ENCODE data around the gene MRPL52. TPM values are rescaled to one million over a fixed set of nuclear protein-coding genes. Genes with fewer than 3 reads are reported as not detected.

MRPL52 gene
- total and polyA plus RNA-seq, 4 donors, result 37.2 to 56.0 (median 48.2) TPM

DNA sequence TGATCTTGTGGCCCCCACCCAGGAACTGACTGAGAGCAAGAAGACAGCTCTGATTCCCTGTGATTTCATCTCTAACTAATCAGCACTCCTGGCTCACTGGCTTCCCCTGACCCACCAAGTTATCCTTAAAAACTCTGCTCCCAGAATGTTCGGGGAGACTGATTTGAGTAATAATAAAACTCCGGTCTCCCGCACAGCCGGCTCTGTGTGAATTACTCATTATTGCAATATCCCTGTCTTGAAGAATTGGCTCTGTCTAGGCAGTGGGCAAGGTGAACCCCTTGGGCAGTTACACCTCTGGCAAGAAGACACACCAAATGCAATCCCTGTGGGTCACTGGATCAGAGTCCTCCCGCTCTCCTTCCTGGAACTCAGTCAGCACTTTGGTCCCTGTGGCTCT lies 35.7 kb upstream of the MRPL52 start:
- H3K27ac ChIP-seq (ENCODE audit: low read depth in 1 of 2, low read length in 2 of 2), result no peak overlapping the region
- H3K4me1 ChIP-seq (ENCODE audit: control insufficient read depth in 1 of 2, insufficient read depth in 2 of 2, low read length in 2 of 2), result no peaks in the 10 kb centered on the region
- no peak for DNase-seq
- no peaks in the 10 kb centered on the region for H3K36me3 ChIP-seq (ENCODE audit: control insufficient read depth in 1 of 2, insufficient read depth in 2 of 2, low read length in 1 of 2)
- no peak overlapping the region for H3K4me3 ChIP-seq (ENCODE audit: low read length in 2 of 2)
- WGBS, 2 donors, result 76 to 84% methylated on average over 5 of the region's 5 CpGs
- intact Hi-C loops (cut with DNase I), result no loop called here
- H3K27me3 ChIP-seq (ENCODE audit: control insufficient read depth in 1 of 2, insufficient read depth in 2 of 2, low read length in 1 of 2), result no peaks in the 10 kb centered on the region
- no peak for ATAC-seq (ENCODE audit: low FRiP score)
- H3K9me3 ChIP-seq (ENCODE audit: control insufficient read depth, low read length), result no peaks in the 10 kb centered on the region

DNA sequence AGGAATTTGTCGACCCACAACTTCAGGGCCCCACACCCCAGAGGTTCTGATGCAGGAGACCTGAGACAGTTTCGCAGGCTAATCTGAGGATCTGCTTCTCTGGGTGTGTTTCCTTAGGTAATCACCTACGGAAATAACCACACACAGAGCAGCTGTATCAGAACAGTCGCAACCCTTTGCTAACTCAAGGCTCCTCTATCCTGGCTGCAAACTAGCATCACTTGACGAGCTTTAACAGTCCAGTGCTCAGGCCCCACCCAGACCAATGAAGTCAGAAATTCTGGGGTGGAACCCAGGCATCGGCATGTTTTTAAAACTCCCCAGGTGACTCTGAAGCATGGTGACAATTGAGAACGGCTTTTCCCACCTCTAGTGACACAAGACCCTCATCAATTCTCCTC lies 35.1 kb upstream of the MRPL52 start:
- no peak for DNase-seq
- intact Hi-C loops (cut with DNase I), result no loop called here

DNA sequence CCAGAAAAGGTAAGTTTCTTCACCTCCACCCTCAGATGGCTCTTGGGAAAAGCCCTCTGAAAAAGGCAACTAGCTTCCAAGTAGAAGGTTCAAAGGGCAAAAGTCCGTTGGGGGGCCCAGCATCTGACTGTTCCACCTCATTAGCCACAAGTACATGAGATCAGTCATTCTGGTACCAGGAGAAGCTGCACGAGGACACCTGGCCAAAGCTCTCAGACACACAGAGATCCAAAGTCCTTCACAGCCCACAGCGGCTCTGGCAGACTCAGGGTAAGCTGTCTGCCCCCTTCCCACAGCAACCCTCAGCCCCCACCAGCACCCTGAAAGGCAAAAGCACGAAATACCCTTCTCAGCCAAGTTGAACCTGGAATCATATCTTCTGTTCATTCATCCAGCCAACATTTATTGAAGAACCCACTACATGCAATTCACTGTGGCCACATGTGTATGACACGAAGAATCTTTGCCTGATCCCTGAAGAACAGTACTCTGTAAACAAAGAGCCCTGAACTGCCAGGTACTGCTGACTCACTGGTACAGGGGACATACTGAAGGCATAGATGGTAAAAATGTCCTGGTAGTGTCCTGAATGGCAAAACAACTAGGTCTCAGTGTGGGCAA lies 33.5 kb upstream of the MRPL52 start:
- H3K27ac ChIP-seq (ENCODE audit: low read depth in 1 of 2, low read length in 2 of 2), result no peak overlapping the region
- WGBS, 2 donors, result 61 to 75% methylated on average over 5 of the region's 5 CpGs
- intact Hi-C loops (cut with DNase I), result no loop called here
- H3K27me3 ChIP-seq (ENCODE audit: control insufficient read depth in 1 of 2, insufficient read depth in 2 of 2, low read length in 1 of 2), result no peaks in the 10 kb centered on the region
- H3K9me3 ChIP-seq (ENCODE audit: control insufficient read depth, low read length), result no peaks in the 10 kb centered on the region
- DNase-seq (no peak), ATAC-seq (ENCODE audit: low FRiP score) (no peak)
- no peak overlapping the region for H3K4me3 ChIP-seq (ENCODE audit: low read length in 2 of 2)
- no peaks in the 10 kb centered on the region for H3K4me1 ChIP-seq (ENCODE audit: control insufficient read depth in 1 of 2, insufficient read depth in 2 of 2, low read length in 2 of 2)
- H3K36me3 ChIP-seq (ENCODE audit: control insufficient read depth in 1 of 2, insufficient read depth in 2 of 2, low read length in 1 of 2), result no peaks in the 10 kb centered on the region

More for the DNA sequence above, 35.1 kb upstream of the MRPL52 start:
- Histone ChIP-seq H3K27ac (ENCODE audit: low read depth in 1 of 2, low read length in 2 of 2) (no peak overlapping the region), H3K27me3 (ENCODE audit: control insufficient read depth in 1 of 2, insufficient read depth in 2 of 2, low read length in 1 of 2) (no peaks in the 10 kb centered on the region), H3K9me3 (ENCODE audit: control insufficient read depth, low read length) (no peaks in the 10 kb centered on the region), H3K36me3 (ENCODE audit: control insufficient read depth in 1 of 2, insufficient read depth in 2 of 2, low read length in 1 of 2) (no peaks in the 10 kb centered on the region), H3K4me3 (ENCODE audit: low read length in 2 of 2) (no peak overlapping the region), H3K4me1 (ENCODE audit: control insufficient read depth in 1 of 2, insufficient read depth in 2 of 2, low read length in 2 of 2) (no peaks in the 10 kb centered on the region)
- WGBS, 2 donors, result 88 to 90% methylated on average over 7 of the region's 7 CpGs
- ATAC-seq (ENCODE audit: low FRiP score), result no peak

DNA sequence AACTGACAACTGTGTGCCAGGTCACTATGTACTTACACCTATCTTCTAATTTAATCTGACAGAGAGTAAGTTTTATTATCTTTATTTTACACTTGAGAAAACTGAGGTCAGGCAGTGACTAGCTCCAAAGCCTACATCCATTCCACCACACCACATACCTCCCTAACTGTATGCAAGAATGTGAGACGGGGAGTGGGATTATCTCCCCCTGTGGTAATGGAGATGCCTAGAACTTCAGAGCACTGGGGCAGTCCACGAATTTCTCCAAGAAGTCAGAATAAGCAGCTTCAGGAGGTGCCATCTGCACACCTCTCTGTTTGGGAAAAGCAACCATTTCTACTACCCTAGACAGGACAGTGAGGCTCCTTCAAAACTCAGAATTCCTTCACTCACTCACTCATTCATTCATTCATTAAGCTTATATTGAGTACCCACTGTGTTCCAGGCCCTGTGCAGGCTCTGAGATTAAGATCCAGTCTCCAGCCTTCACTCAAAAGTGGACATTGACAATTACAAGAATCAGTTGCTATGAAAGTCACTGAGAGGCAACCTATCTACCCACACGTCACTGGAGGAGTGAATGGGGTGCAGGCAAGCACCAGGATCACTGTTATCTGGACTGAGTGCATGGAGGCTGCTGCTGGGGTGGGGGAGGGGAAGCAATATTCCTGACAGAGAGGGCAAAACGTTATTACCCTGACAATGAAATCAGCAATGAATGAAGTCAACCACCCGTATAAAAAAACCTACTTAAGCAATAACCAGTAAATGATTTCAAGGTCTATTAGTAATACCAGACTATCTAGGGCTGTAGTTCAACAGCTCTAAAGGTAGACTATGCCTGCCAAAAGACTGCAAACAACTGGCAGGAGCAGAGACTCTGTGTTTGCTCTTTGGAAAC lies 32.4 kb upstream of the MRPL52 start:
- intact Hi-C loops (cut with DNase I), result no loop called here
- Histone ChIP-seq H3K9me3 (ENCODE audit: control insufficient read depth, low read length) (no peaks in the 10 kb centered on the region), H3K27ac (ENCODE audit: low read depth in 1 of 2, low read length in 2 of 2) (no peak overlapping the region), H3K27me3 (ENCODE audit: control insufficient read depth in 1 of 2, insufficient read depth in 2 of 2, low read length in 1 of 2) (no peaks in the 10 kb centered on the region), H3K4me1 (ENCODE audit: control insufficient read depth in 1 of 2, insufficient read depth in 2 of 2, low read length in 2 of 2) (no peaks in the 10 kb centered on the region), H3K4me3 (ENCODE audit: low read length in 2 of 2) (no peak overlapping the region), H3K36me3 (ENCODE audit: control insufficient read depth in 1 of 2, insufficient read depth in 2 of 2, low read length in 1 of 2) (no peaks in the 10 kb centered on the region)
- 39 to 42% methylated on average over 5 of the region's 5 CpGs for WGBS, 2 donors
- DNase-seq, result no peak
- ATAC-seq (ENCODE audit: low FRiP score), result no peak

DNA sequence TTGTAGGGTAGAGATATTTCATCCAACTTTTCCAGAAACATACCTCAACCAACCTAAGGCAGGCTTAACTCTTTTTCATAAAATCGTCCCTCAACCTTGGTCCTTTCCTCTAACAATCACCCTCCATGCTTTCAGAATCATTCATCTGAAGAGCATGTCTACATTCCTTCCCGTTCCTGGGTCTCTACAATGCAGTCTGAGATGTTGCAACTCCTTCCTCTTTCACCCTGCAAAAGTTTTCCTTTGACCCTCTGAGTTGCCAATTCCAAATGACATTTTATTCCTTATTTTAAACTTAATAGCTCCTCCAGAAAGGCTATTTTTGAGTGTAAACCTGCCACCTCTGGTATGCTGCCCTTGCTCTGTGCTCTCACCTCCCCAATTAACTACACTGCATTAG lies 31.2 kb upstream of the MRPL52 start:
- H3K27ac ChIP-seq (ENCODE audit: low read depth in 1 of 2, low read length in 2 of 2), result no peak overlapping the region
- ATAC-seq (ENCODE audit: low FRiP score) (no peak), DNase-seq (no peak)
- no peaks in the 10 kb centered on the region for H3K27me3 ChIP-seq (ENCODE audit: control insufficient read depth in 1 of 2, insufficient read depth in 2 of 2, low read length in 1 of 2)
- H3K4me1 ChIP-seq (ENCODE audit: control insufficient read depth in 1 of 2, insufficient read depth in 2 of 2, low read length in 2 of 2), result no peaks in the 10 kb centered on the region
- no peaks in the 10 kb centered on the region for H3K36me3 ChIP-seq (ENCODE audit: control insufficient read depth in 1 of 2, insufficient read depth in 2 of 2, low read length in 1 of 2)
- H3K9me3 ChIP-seq (ENCODE audit: control insufficient read depth, low read length), result no peaks in the 10 kb centered on the region
- H3K4me3 ChIP-seq (ENCODE audit: low read length in 2 of 2), result no peak overlapping the region
- intact Hi-C loops (cut with DNase I), result no loop called here
- WGBS, 2 donors, result 57 to 61% methylated on average over 2 of the region's 2 CpGs

DNA sequence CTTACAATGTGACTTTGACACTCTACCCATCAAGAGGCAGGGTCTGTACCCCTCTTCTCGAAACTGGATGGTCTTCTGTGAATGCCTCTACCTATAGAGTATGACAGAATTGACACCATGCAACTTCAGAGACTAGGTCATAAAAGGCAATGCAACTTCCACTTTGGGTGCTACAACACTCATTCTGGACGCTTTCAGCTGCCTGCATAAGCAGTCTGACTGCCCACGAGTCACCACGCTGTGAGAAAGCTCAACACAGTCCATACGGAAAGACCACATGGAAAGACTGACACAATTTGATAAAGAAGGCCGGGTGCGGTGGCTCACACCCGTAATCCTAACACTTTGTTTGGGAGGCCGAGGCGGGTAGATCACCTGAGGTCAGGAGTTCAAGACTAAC lies 29.3 kb upstream of the MRPL52 start:
- 80 to 91% methylated on average over 10 of the region's 10 CpGs for WGBS, 2 donors
- no peak for ATAC-seq (ENCODE audit: low FRiP score)
- intact Hi-C loops (cut with DNase I), result no loop called here
- Histone ChIP-seq H3K36me3 (ENCODE audit: control insufficient read depth in 1 of 2, insufficient read depth in 2 of 2, low read length in 1 of 2) (no peaks in the 10 kb centered on the region), H3K27ac (ENCODE audit: low read depth in 1 of 2, low read length in 2 of 2) (no peak overlapping the region), H3K4me3 (ENCODE audit: low read length in 2 of 2) (no peak overlapping the region), H3K27me3 (ENCODE audit: control insufficient read depth in 1 of 2, insufficient read depth in 2 of 2, low read length in 1 of 2) (no peaks in the 10 kb centered on the region), H3K4me1 (ENCODE audit: control insufficient read depth in 1 of 2, insufficient read depth in 2 of 2, low read length in 2 of 2) (no peaks in the 10 kb centered on the region), H3K9me3 (ENCODE audit: control insufficient read depth, low read length) (no peaks in the 10 kb centered on the region)
- no peak for DNase-seq

DNA sequence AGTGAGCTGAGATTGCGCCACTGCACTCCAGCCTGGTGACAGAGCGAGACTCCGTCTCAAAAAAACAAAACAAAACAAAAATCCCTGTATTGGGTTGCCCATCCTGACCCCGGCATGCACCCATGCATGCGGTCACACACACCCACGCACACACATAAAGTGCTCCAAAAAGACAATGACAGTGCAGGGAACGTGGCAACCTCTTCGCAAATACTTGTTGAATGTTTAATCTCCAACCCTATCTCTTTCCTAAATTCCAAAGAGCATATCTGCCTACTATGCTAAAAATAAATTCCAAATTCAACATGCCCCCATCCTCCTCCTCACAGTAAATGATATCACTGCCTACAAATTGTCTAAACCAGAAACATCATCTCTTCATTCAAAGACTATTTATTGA lies 28.0 kb upstream of the MRPL52 start:
- WGBS, 2 donors, result 72 to 84% methylated on average over 8 of the region's 8 CpGs
- intact Hi-C loops (cut with DNase I), result no loop called here
- Histone ChIP-seq H3K9me3 (ENCODE audit: control insufficient read depth, low read length) (no peaks in the 10 kb centered on the region), H3K27me3 (ENCODE audit: control insufficient read depth in 1 of 2, insufficient read depth in 2 of 2, low read length in 1 of 2) (no peaks in the 10 kb centered on the region), H3K4me3 (ENCODE audit: low read length in 2 of 2) (no peak overlapping the region), H3K4me1 (ENCODE audit: control insufficient read depth in 1 of 2, insufficient read depth in 2 of 2, low read length in 2 of 2) (no peaks in the 10 kb centered on the region), H3K36me3 (ENCODE audit: control insufficient read depth in 1 of 2, insufficient read depth in 2 of 2, low read length in 1 of 2) (no peaks in the 10 kb centered on the region), H3K27ac (ENCODE audit: low read depth in 1 of 2, low read length in 2 of 2) (no peak overlapping the region)
- DNase-seq, result no peak
- ATAC-seq (ENCODE audit: low FRiP score), result no peak

DNA sequence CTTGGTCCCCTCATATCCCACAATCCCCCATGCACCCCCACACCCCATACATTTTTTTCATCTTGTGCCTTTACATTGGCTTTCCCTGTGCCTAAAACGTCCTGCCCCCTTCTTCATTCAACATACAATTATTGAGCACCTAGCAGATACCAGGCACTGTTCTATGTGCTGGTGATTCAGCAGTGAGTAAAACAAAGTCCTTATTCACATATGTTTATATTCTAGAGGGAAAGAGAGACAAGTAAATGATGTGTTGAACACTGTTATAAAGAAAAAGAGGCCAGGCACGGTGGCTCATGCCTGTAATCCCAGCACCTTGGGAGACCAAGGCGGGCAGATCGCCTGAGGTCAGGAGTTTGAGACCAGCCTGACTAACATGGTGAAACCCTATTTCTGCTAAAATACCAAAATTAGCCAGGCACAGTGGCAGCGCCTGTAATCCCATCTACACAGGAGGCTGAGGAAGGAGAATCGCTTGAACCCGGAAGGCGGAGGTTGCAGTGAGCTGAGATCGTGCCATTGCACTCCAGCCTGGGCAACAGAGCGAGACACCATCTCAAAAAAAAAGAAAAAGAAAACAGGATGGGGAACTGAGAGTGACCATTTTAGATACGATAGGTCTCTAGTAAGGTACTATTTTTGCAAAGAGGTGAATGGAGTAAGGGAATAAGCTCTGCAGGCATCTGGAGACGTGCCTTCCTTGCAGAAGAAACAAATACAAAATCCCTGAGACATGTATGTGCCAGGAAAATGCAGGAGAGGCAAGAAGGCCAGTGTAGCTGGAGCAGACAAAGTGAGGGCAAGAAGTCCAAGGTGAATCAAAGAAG lies 26.6 kb upstream of the MRPL52 start:
- 83 to 87% methylated on average over 12 of the region's 12 CpGs for WGBS, 2 donors
- no peak for ATAC-seq (ENCODE audit: low FRiP score)
- Histone ChIP-seq H3K27me3 (ENCODE audit: control insufficient read depth in 1 of 2, insufficient read depth in 2 of 2, low read length in 1 of 2) (no peaks in the 10 kb centered on the region), H3K27ac (ENCODE audit: low read depth in 1 of 2, low read length in 2 of 2) (no peak overlapping the region), H3K4me3 (ENCODE audit: low read length in 2 of 2) (no peak overlapping the region), H3K4me1 (ENCODE audit: control insufficient read depth in 1 of 2, insufficient read depth in 2 of 2, low read length in 2 of 2) (no peaks in the 10 kb centered on the region), H3K9me3 (ENCODE audit: control insufficient read depth, low read length) (no peaks in the 10 kb centered on the region), H3K36me3 (ENCODE audit: control insufficient read depth in 1 of 2, insufficient read depth in 2 of 2, low read length in 1 of 2) (no peaks in the 10 kb centered on the region)
- no peak for DNase-seq
- intact Hi-C loops (cut with DNase I), result no loop called here
